Left lobe of liver (tissue), 2 donors: ENCODE results near the gene SEMA5A. TPM values are rescaled to one million over a fixed set of nuclear protein-coding genes. Genes with fewer than 3 reads are reported as not detected.

Experiments
- ATAC-seq: fragments of 200-7000 bp; cut with Tn5 transposase; one replicate; pipeline ENCODE4 v1.9.1; 2020; ENCODE audit warnings: mild to moderate bottlenecking, moderate library complexity
- DNase-seq: peaks from one replicate; pipeline ENCODE4 v3.0.0-alpha.2; 2020; ENCODE audit warnings: low spot score
- total RNA-seq: library from RNA; stranded (reverse); gene quantifications from one replicate; pipeline ENCODE4 v1.2.1, GENCODE V29; 2021
- donor health status: DM: no; HTN: no; CAD: no; lungs with moderate emphysema.
- donor health status: DM: no; HTN: yes; CAD: no.

The SEMA5A gene
- total RNA-seq, 1 donor from 2014 or later, result 5.7 TPM

DNA sequence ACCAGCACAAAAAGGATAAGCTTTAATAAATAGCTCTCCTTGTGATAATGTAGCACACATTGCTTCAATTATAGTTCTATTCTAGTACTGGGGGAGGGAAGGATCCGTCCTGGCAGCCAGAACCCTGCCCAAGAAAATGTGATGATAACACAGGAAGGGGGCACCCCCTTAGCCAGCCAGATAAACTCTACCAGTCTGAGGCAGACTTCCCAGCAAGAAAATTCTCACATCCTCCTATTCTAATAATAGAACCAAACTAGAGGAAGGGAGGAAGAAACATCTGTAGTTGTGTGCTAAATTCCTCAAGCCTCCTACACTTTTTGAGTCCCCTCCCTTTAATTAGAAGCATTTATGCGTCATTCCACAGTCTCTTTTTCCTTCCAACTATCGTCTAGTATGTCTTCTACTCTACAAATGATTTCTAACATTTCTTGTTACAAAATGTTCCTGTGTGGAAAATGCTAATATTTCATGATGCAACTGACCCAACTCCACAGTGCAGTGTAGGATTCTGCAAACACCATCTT is 261.0 kb downstream of the SEMA5A start:
- DNase-seq, result no peak
- ATAC-seq, result no peak

DNA sequence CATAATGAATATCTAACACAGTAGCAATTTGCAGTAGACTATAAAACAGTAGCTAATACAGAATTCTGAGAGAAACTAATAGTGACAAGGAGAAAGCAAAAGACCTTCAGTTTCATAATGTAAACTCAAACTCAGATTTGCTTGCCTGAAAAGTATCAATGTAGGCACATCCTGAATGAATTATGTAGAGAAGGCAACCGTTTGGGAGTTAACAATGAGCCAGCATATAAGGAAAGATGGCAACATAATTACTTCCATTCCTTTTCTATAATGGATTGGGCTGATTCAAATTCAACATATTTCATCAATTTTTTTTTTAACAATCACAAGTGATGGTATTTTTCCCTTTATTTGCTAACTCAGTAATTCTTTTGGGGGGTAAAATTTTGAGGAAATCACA is 261.6 kb downstream of the SEMA5A start:
- ATAC-seq (no peak), DNase-seq (no peak)

DNA sequence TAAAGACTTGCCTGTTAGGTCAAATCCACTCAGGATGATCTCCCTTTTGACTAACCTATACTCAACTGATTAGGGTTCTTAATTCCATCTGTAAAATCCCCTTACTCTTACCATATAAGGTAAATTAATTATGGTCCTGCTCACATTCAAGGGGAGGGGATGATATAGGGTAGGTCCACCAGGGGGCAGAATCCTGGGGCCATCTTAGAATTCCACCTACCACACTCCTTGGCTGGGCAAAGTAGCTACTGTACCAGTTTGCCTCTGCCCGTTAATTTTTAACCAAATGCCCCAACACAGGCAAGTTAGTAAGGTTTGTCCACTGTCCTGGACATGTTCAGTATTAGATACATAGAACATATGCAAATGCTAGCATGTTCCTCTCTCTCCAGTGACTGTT is 262.4 kb downstream of the SEMA5A start:
- ATAC-seq, result peak; percentile 81

DNA sequence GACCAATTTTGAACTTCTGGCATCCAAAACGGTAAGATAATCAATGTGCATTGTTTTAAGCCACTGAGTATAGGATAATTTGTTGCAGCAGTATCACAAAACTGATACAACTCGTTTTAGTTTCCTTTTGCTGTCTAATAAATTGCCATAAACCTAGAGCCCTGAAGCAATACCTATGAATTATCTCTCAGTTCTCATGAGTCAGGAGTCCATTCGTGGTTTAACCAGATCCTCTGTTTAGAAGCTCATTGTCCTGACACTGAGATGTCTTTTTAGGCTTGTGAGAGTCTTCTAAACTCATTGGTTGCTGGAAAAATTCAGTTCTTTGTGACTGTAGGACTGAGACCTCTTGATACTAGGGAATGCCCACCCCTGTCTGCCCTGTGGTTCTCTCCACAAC is 262.9 kb downstream of the SEMA5A start:
- ATAC-seq (no peak), DNase-seq (no peak)

More for the DNA sequence above, 262.4 kb downstream of the SEMA5A start:
- no peak for DNase-seq

DNA sequence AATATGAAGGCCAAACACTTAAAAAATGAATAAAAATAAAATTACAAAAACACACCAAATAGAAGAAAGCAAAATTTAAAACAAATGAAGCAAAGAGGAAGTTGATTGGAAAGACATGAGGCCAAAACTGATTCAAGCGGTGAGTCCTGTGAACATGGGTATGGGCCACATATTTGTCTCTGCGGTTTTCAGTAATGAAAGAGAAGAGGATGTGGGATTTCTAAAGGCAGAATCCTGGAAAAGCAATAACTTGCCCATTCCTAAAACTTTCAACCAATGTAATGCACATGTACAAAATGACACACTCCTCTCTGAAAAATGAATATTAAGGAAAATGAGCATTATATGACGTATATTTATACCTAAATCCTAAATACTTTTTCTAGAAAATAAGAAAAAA is 263.7 kb downstream of the SEMA5A start:
- DNase-seq, result no peak
- no peak for ATAC-seq

DNA sequence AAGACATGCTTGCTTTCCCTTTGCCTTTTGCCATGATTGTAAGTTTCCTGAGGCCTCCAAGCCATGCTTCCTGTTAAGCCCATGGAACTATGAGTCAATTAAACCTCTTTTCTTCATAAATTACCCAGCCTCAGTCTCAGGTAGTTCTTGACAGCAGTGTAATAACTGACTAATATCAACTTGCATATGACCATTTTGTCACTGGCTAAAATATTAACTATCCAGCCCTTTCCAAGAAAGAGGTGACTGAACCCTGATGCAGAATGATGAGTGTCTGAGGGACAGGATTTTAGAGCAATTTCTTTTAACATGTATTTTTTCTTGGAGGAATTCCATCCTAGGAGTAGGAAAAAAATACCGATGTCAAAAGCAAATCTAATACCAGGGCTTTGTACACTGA is 266.1 kb downstream of the SEMA5A start:
- peak; percentile 61 for ATAC-seq
- DNase-seq, result no peak

DNA sequence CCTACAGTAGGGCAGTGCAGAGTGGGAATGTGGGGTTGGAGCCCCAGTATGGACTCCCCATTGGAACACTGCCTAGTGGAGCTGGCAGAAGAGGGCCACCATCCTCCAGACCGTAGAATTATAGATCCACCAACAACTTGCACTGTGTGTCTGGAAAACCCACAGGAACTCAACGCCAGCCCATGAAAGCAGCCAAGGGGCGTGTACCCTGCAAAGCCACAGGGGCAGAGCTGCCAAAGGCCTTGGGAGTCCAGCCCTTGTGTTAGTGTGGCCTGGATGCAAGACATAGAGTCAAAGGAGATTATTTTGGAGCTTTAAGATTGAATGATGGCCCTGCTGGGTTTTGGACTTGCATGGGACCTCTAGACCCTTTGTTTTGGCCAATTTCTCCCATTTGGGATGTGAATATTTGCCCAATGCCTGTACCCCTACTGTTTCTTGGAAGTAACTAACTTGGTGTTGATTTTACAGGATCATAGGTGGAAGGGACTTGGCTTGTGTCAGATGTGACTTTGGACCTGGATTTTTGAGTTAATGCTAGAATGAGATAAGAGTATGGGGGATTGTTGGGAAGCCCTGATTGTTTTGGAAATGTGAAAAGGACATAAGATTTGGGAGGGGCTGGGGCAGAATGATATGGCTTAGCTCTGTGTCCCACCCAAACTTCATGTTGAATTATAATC is 266.8 kb downstream of the SEMA5A start:
- ATAC-seq, result peak; percentile 72
- peak; percentile 54 for DNase-seq

DNA sequence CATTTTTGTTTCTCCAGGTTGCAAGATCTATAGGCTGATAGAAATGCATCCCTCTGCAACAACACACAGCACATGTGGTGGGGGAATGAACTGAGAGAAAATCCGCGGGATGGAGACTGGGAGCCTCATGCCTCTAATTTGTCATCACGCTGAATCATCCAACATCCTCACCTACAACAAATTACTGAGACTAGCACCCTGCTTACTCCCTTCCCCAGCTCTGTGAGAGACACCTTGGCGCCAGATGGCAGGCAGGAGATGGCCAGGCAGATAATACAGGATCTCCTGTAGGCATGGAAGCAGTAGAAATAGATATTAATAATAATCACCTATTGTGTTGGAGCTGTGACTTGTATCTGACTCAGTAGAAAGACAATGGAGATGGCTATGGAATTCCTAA is 276.9 kb downstream of the SEMA5A start:
- ATAC-seq (no peak), DNase-seq (no peak)

DNA sequence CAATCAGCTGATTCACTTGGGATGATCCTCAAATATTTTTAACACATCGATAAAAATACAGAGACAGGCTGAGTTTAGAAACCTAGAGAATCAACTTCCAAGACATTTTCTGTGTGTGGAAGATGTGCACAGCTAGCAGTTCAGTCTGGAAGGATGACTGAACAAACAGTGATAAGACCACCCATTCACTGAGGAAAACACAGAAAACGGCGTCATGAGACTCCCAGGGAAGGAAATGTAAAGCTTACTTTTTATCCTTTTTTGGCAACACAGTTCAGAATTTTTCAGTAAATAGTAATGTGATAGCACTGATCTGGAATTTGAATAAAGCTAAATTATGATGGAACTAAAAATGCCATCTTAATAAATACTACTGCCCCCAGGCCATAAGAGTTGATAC is 277.6 kb downstream of the SEMA5A start:
- ATAC-seq, result no peak
- DNase-seq, result no peak

DNA sequence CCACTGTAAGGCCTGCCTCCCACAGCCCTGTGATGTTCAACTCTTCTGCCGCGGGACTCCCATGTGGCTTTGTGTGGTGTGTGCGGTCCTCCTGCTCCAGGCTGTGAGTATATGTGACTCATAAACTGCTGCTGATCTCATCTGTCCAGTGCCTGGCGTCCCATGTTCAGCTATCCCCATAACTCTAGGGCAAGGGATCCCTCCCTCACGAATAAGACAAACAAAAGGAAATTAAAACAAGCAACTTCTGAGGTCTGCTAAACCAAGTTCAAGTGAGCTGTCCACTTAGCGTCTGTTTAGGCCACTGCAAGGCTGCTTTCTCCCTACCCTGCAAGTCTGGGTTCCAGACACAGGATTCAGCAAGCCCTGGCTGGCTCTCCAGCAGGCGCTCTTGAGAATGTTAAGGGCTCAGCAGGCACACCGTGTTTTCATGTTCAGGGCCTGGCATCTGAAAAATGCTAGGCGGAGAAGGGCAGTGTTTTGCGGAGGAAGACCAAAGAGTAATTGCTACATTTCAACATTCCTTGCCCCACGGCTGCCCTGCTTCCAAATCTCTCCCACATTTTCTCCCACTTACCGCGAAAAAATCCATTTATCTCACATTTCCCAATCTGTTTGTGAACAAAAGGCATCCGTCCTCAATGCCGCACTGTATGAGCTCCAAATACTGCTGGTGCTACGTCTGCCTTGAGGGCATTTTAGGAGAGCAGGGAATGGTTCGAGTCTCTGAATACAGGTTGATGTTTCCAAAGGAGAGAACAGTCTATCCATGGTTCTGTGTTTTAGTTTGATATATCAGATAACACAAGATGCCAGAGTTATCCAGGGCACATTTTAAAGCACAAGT is 280.2 kb downstream of the SEMA5A start:
- ATAC-seq, result no peak
- no peak for DNase-seq

DNA sequence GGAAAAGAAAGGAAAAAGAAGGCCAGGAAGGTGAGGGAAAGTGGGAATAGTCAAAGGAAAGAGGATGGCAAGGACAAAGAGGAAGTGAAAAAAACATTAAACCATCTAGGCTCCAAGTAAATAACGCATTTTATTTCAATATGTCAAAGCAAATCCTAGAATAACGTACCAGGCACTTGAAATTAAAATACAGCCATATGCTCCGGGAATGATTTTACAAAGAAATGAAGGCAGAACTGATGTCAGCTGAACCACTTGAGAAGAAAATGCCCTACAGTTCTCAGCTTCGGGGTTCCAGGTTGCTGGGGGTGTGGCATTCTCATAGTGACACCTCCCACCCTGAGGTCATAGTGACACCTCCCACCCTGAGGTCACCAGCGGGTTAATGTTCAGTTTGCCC is 281.6 kb downstream of the SEMA5A start:
- DNase-seq (no peak), ATAC-seq (no peak)

DNA sequence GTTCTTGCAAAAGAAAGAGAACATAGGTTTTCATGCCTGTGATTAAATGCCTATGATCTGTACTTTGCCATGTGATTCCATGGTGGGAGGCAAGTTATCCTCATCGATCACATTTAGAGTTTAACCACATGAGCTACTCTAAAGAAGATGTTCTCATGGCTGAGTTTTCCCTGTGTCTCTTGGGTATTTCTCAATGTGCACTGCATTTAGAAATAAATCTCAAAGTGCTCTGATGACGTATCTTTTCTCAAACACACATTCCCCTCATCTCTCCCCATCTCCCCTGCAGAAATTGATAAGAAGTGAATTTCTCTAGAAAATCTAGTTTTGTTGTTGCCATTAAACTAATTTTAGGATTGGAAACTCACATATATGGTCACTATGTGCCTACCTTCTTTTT is 282.2 kb downstream of the SEMA5A start:
- ATAC-seq, result no peak

DNA sequence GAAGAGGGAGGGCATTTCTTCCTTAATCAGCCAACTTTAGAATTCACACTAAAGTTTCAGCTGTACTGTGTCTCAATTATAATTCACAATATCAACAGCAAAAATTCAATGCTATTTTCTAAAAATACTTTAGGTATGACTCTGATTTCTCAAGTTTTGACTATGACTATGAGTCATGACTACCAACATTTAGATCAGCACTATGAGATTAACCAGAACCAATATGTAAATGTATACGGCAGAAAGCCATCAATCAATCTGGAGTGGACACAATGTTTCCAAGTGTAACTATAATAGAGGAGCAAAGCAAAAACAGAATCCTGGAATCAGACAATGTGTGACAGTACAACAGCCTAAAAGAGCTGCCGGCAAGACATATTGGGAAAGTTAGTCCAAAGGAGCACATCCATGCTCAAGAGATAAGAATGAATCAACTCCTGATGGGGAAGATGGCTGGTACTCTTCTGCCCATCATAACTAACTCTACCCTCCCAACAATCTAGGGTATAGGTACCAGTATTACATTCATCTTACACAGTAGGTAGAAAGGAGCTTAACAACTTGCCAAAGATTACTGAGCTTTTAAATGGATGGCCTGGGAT is 294.4 kb downstream of the SEMA5A start:
- DNase-seq (no peak), ATAC-seq (no peak)

More for the DNA sequence above, 282.2 kb downstream of the SEMA5A start:
- no peak for DNase-seq

DNA sequence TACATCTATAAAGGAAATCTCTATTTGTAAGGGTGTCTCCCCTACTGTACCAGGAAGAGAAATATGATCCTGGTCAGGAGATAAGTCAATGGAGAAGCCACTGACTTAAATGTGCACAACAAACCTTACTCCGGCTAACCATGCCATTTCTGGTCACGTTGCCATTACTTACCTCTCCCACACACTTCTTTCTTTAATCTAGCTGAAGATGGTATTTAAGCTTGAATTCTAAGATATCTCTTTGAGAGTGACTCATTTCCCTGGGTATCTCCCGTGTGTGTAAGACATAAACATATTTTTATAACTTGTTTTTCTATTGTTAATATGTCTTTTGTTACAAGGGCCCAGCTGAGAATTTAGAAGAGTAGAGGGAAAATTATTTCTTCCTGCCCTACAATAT is 296.6 kb downstream of the SEMA5A start:
- no peak for DNase-seq
- no peak for ATAC-seq

DNA sequence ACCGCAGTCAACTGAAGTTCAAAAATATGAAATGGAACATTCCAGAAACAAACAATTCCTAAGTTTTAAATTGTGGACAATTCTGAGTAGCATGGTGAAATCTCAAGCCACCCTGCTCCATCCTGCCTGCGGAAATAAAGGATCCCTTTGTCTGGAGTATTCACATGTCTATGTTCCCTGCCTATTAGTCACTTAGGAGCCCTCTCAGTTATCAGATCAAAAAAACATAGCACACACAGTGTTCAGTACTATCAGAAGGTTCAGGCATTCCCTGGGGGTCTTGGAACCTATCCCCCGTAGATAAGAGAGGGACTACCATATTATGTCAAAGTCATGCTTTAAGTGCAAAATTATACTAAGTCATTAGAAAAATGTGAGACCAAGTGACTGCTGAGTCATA is 300.8 kb downstream of the SEMA5A start:
- DNase-seq, result no peak
- no peak for ATAC-seq

DNA sequence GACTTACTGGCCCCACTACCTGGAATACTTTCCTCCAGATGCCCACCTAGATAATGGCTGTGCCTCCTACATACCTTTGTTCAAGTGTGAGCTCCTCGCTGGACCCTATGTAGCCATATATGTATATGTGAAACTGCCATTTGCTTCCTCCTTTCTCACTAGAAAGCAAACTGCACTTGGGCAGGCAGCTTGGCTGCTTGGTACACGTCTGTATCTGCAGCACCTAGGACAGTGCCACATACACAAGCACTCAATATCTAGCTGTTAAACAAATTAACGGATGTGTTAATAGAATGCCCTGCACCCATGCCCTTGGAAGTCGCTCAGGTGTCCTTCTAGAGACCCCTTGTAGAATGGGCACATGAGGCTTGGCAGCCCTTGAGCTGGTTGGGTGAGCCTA is 301.5 kb downstream of the SEMA5A start:
- ATAC-seq, result no peak

DNA sequence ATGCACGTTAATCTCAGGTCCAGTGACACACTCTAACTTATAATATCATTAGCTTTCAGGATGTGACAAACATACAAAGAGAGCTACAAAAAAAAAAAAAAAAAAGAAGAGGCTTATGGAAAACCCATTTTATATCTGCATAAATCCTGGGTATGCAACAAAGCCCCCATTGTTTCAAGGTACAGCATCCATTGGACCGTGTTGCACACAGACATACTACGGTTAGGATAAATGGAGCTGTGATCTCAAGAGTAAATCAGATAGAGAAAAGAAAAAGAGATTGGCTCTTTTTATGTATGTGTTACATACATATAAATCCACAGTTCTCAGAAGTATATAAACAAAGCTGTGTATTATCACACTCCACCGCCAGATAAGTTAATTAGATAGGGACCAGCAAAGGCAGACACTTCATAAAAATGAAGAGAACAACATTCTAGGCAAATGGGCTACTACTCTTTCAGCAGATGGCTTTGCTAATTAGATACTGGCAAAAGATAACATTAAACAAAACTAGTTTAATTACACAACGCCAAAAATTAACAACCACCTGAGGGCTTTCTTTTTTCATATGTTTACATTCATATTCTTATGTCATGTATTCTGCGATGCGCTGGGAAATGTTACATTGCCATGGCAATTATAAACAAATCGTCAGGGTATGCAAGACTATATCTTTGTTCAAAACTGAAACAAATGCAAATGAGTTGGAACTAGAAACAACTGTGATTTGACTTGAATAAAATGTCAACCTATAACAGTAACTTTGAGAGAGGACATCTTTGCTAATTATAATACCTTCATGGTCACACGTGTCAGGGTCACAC is 304.2 kb downstream of the SEMA5A start:
- no peak for DNase-seq
- no peak for ATAC-seq

More for the DNA sequence above, 301.5 kb downstream of the SEMA5A start:
- no peak for DNase-seq

DNA sequence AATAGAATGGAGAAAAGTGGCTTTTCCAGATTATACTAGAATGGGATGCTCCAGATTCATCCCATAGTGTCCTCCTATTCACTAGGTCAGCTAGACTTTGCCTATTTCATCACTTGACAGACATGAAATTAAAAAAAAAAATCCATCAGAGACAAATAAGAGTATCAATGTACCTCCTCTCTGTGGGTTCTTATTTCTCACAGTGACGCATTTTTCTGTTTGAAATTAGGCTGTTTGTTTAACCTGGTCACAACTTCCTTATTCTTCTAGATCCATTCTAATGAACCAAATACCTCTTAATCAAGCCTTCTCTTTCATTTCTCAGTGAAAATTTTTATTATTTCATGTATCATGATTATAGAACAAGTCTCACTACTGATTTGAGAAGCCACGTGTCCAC is 305.4 kb downstream of the SEMA5A start:
- no peak for ATAC-seq
- DNase-seq, result no peak

DNA sequence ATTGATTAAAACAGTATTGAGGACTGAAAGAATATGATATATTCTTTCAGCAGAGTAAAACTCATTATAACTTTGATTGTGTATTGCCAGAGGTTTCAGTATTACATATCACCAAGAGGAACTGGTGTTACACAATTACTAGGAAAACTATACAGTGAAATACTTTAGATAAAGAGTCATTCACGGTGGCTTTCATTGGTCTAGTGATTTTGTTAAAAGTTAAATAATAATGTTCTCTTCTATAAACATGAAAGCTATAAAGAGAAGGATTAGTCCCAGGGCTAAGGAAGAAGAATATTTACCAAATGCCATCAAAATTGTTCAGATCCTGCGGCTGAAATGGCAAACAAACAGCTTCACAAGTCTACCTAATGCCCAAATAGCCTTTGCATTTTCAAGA is 306.2 kb downstream of the SEMA5A start:
- DNase-seq (no peak), ATAC-seq (no peak)

DNA sequence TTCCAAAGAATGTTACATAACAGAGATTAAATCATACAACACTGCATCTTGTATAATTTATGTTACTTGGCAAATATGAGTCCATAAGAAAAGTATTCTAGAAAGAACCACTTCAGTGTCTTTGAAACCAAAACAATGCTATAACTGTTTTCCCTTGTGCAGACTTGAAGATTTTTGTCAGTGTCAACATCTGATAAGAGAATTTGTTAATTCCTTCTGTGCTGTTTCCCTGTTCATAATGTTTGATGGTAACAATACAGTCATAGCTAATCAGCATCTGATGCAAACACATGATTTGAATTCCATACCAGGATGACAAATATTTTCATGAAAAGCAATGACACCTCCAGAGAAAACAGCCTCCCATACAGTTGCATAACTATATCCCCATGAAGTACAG is 306.8 kb downstream of the SEMA5A start:
- DNase-seq (no peak), ATAC-seq (no peak)

DNA sequence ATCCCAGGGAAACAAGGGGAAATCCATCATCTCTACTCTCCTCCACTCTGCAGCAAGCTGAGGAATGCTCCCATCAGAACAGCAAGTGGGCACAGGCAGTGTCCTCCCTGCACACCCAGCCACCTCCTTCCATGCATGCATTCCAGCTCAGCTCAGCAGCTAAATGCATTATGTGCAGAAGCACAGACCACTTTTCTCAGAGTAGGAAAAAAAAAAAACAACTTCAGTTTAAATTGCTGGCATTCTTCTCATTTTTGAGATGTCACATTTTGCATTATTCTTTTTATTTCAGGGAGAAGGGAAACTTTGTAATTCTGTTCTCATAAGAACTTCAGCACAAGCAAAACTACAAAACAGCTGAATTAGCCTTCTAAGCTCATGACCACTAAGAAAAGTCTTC is 312.2 kb downstream of the SEMA5A start:
- DNase-seq, result no peak

More for the DNA sequence above, 312.2 kb downstream of the SEMA5A start:
- ATAC-seq, result no peak
